Liver (tissue), 9 donors: ENCODE measurements around the gene NARS2. TPM values are rescaled to one million over a fixed set of nuclear protein-coding genes. Genes with fewer than 3 reads are reported as not detected.
"Not testable (repeated sequence)": the region's sequence is repeated elsewhere in the genome, so short reads cannot be mapped to it uniquely, and the experiment has no call there.

Experiments used
- DNase-seq: peaks from one replicate; pipeline ENCODE4 v3.0.0-alpha.2; 2017; ENCODE audit warnings: low spot score
- H3K27ac ChIP-seq, 2 donors: one replicate each; pipeline ENCODE4 v1.7.0; 2013; ENCODE audit warnings: inconsistent platforms in 2 of 2, low read length in 2 of 2, control low read depth in 1 of 2, low read depth in 1 of 2, mild to moderate bottlenecking in 1 of 2
- H3K27me3 ChIP-seq, 4 donors: one replicate each; pipeline versions ENCODE4 v1.6.1 to v1.7.0; 2013; ENCODE audit warnings: low read length in 3 of 4, inconsistent platforms in 1 of 4, mild to moderate bottlenecking in 1 of 4, moderate library complexity in 1 of 4; ENCODE audit not compliant: control insufficient read depth in 4 of 4, insufficient read depth in 4 of 4
- H3K36me3 ChIP-seq, 4 donors: one replicate each; pipeline versions ENCODE4 v1.6.1 to v1.7.0; 2013; ENCODE audit warnings: low read length in 3 of 4, mild to moderate bottlenecking in 3 of 4, low read depth in 1 of 4, moderate library complexity in 1 of 4; ENCODE audit not compliant: control insufficient read depth in 4 of 4, insufficient read depth in 3 of 4
- H3K4me1 ChIP-seq, 4 donors: one replicate each; pipeline versions ENCODE4 v1.6.1 to v1.7.0; 2013; ENCODE audit warnings: low read length in 3 of 4, mild to moderate bottlenecking in 3 of 4, moderate library complexity in 1 of 4; ENCODE audit not compliant: control insufficient read depth in 4 of 4, insufficient read depth in 4 of 4
- H3K4me3 ChIP-seq, 3 donors: one replicate each; pipeline versions ENCODE4 v1.6.1 to v1.7.0; 2013; ENCODE audit warnings: low read length in 3 of 3, control low read depth in 1 of 3, low read depth in 1 of 3, mild to moderate bottlenecking in 1 of 3
- H3K9ac ChIP-seq, 2 donors: one replicate each; pipeline ENCODE4 v1.7.0; 2013; ENCODE audit warnings: low read length in 2 of 2, mild to moderate bottlenecking in 2 of 2, moderate library complexity in 2 of 2, control low read depth in 1 of 2, low read depth in 1 of 2
- H3K9me3 ChIP-seq, 4 donors: one replicate each; pipeline versions ENCODE4 v1.6.1 to v1.7.0; 2013; ENCODE audit warnings: low read length in 3 of 4; ENCODE audit not compliant: control insufficient read depth in 4 of 4
- ATF3 ChIP-seq: IDR thresholded peaks from 2 replicates; pipeline ENCODE4 v1.6.1; 2016; ENCODE audit warnings: antibody characterized with exemption
- CTCF ChIP-seq: fragments of 150-350 bp; IDR thresholded peaks from 2 replicates; pipeline ENCODE4 v1.5.1; 2017; ENCODE audit warnings: improper control_type of control experiment, low read depth, low read length; ENCODE audit not compliant: missing input control
- EGR1 ChIP-seq, 2 donors: IDR thresholded peaks; 2 replicates each; pipeline ENCODE4 v1.6.1; 2016 to 2018; ENCODE audit warnings: antibody characterized with exemption in 2 of 2, low read depth in 2 of 2
- FOXA1 ChIP-seq: IDR thresholded peaks from 2 replicates; pipeline ENCODE4 v1.6.1; 2016; ENCODE audit warnings: antibody characterized with exemption
- GABPA ChIP-seq, 2 donors: IDR thresholded peaks in 1 of 2; conservative IDR thresholded peaks in 1 of 2; 2 replicates each; pipeline ENCODE4 v1.6.1; 2016; ENCODE audit warnings: antibody characterized with exemption in 2 of 2, mild to moderate bottlenecking in 1 of 2, moderate library complexity in 1 of 2
- HNF4G ChIP-seq: IDR thresholded peaks from 2 replicates; pipeline ENCODE4 v1.6.1; 2016; ENCODE audit warnings: antibody characterized with exemption
- JUND ChIP-seq, 2 donors: IDR thresholded peaks; 2 replicates each; pipeline ENCODE4 v1.6.1; 2016; ENCODE audit warnings: antibody characterized with exemption in 2 of 2
- MAX ChIP-seq: IDR thresholded peaks from 2 replicates; pipeline ENCODE4 v1.6.1; 2016; ENCODE audit warnings: antibody characterized with exemption
- NR2F2 ChIP-seq: IDR thresholded peaks from 2 replicates; pipeline ENCODE4 v1.6.1; 2016; ENCODE audit warnings: antibody characterized with exemption
- RAD21 ChIP-seq, 2 donors: IDR thresholded peaks; 2 replicates each; pipeline ENCODE4 v1.6.1; 2016; ENCODE audit warnings: antibody characterized with exemption in 2 of 2, mild to moderate bottlenecking in 2 of 2
- REST ChIP-seq: IDR thresholded peaks from 2 replicates; pipeline ENCODE4 v1.6.1; 2016; ENCODE audit warnings: antibody characterized with exemption, mild to moderate bottlenecking
- TAF1 ChIP-seq: conservative IDR thresholded peaks from 2 replicates; pipeline ENCODE4 v1.6.1; 2016; ENCODE audit warnings: antibody characterized with exemption, mild to moderate bottlenecking
- WGBS: extraction: QIAGEN DNeasy Blood & Tissue Kit; methylation state at CpG from one replicate; pipeline ENCODE4 v1.1.7; 2013; 5-methylcytosine and 5-hydroxymethylcytosine counted together
- polyA plus RNA-seq, 2 donors: library from polyadenylated mRNA; stranded (reverse) in 1 of 2; unstranded in 1 of 2; fragments of 200-250 nt in 1 of 2; fragments of >200 nt in 1 of 2; fragmentation: Nextera tagmentation in 1 of 2; extraction: Ambion mirVana in 1 of 2; gene quantifications; one replicate each; pipeline versions ENCODE4 v1.2.1 to v1.2.3, GENCODE V29; 2013 to 2015
- total RNA-seq, 2 donors: library from RNA; depleted of rRNA; stranded (reverse); fragments of >200 nt; gene quantifications; one replicate each; pipeline ENCODE4 v1.2.3, GENCODE V29; 2014
- donor health status: healthy.
- donor health status: healthy.
- donor health status: healthy.
- donor health status: healthy.
- donor health status: healthy.

The NARS2 gene
- total and polyA plus RNA-seq, 4 donors, result 10.4 to 19.4 (median 11.8) TPM

- H3K4me3 ChIP-seq, result no peak overlapping the region
- no peak for TF ChIP-seq EGR1 (IDR thresholded peaks at IDR 0.05; ENCODE audit: low read depth in 2 of 2)
- TF ChIP-seq JUND (IDR thresholded peaks at IDR 0.05), result no peak
- no peak for TF ChIP-seq RAD21 (IDR thresholded peaks at IDR 0.05)
- no peak for TF ChIP-seq GABPA (IDR thresholded peaks at IDR 0.05 in 1 of 2, conservative IDR thresholded peaks at IDR 0.05 in 1 of 2)
- no peak for TF ChIP-seq TAF1
- no peak overlapping the region for H3K27ac ChIP-seq
- DNase-seq, result no peak
- 75% methylated on average over 3 of the region's 3 CpGs for WGBS
- no peaks in the 10 kb centered on the region for H3K4me1 ChIP-seq
- H3K9me3 ChIP-seq, result no peaks in the 10 kb centered on the region
- peaks cover 0 to 3% (median 0%) of the 10 kb centered on the region in 4 donors for H3K27me3 ChIP-seq
- no peak overlapping the region for H3K9ac ChIP-seq
- no peaks in the 10 kb centered on the region for H3K36me3 ChIP-seq
These were observed 32.0 kb upstream of the NARS2 start for GRCh38 chr11:78606667-78607066.

GRCh38 chr11:78605296-78605695 lies 30.6 kb upstream of the NARS2 start:
- DNase-seq, result no peak
- peaks cover 0 to 3% (median 0%) of the 10 kb centered on the region in 4 donors for H3K27me3 ChIP-seq
- no peak overlapping the region for H3K4me3 ChIP-seq
- H3K27ac ChIP-seq, result no peak overlapping the region
- no peaks in the 10 kb centered on the region for H3K9me3 ChIP-seq
- H3K36me3 ChIP-seq, result no peaks in the 10 kb centered on the region
- no peak overlapping the region for H3K9ac ChIP-seq
- TF ChIP-seq ATF3 (no peak), GABPA (IDR thresholded peaks at IDR 0.05 in 1 of 2, conservative IDR thresholded peaks at IDR 0.05 in 1 of 2) (no peak), TAF1 (no peak), REST (no peak), RAD21 (IDR thresholded peaks at IDR 0.05) (no peak), HNF4G (no peak), FOXA1 (no peak), NR2F2 (no peak), MAX (no peak), CTCF (no peak)
- WGBS, result 87% methylated on average over 7 of the region's 7 CpGs
- no peaks in the 10 kb centered on the region for H3K4me1 ChIP-seq

GRCh38 chr11:78603792-78604191 lies 29.1 kb upstream of the NARS2 start:
- Histone ChIP-seq H3K9ac (no peak overlapping the region), H3K4me3 (no peak overlapping the region), H3K9me3 (no peaks in the 10 kb centered on the region), H3K36me3 (no peaks in the 10 kb centered on the region), H3K4me1 (no peaks in the 10 kb centered on the region), H3K27me3 (peaks cover 0 to 3% (median 0%) of the 10 kb centered on the region in 4 donors), H3K27ac (no peak overlapping the region)
- WGBS, result 88% methylated on average over 1 of the region's 1 CpG
- TF ChIP-seq ATF3 (no peak), REST (no peak)
- no peak for DNase-seq

- not testable (repeated sequence) for H3K9ac ChIP-seq, H3K4me3 ChIP-seq, H3K4me1 ChIP-seq, H3K27ac ChIP-seq, H3K36me3 ChIP-seq, H3K27me3 ChIP-seq, H3K9me3 ChIP-seq, DNase-seq
- 95% methylated on average over 5 of the region's 5 CpGs for WGBS
These were observed 28.1 kb upstream of the NARS2 start for GRCh38 chr11:78602771-78603170.
